Subcutaneous adipose tissue (tissue), 4 donors: Measurements from ENCODE around the gene MYO1E. TPM values are rescaled to one million over a fixed set of nuclear protein-coding genes. Genes with fewer than 3 reads are reported as not detected.

Source experiments
- CTCF ChIP-seq: fragments of 450-650 bp; IDR thresholded peaks from one replicate; pipeline ENCODE4 v1.5.1; 2016; ENCODE audit warnings: low read depth, mild to moderate bottlenecking, control low read depth, antibody characterized with exemption, moderate library complexity
- total RNA-seq, 4 donors: library from RNA; depleted of rRNA; stranded (reverse); fragments of >200 nt; gene quantifications; one replicate each; pipeline ENCODE4 v1.1.0, GENCODE V29; 2016

The MYO1E gene
- total RNA-seq, 4 donors from 2014 or later = 34.1 to 188 (median 91.7) TPM

GRCh38 chr15:59303633-59304032, 69.0 kb downstream of the MYO1E start:
- no peak for TF ChIP-seq CTCF

GRCh38 chr15:59303136-59303535, 69.5 kb downstream of the MYO1E start:
- TF ChIP-seq CTCF = no peak

DNA sequence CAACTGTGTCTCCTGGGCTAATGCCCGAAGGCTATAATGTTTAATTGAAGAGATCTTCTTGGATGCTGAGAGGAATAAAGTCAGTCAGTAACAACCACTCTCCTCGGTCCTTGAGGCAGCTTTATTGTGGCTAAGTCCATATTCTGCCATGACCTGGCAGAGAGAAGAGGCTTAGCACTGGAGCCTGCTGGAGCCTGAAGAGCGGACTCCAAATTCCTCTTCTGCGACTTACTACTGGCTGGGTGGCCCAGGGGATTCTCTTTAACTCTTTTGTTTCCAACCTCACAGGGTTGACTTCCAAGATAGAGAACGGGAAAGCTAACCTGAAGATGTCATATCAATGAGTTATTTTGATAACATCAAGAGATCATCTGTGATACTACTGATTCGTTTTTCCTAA, 71.1 kb downstream of the MYO1E start:
- no peak for TF ChIP-seq CTCF

- no peak for TF ChIP-seq CTCF
Measured at GRCh38 chr15:59300618-59301139, 72.0 kb downstream of the MYO1E start.

- TF ChIP-seq CTCF = no peak
Measured at GRCh38 chr15:59299929-59300617, 72.6 kb downstream of the MYO1E start.

GRCh38 chr15:59298854-59299250, 73.8 kb downstream of the MYO1E start:
- TF ChIP-seq CTCF = no peak

- TF ChIP-seq CTCF = no peak
Measured at GRCh38 chr15:59298225-59298853, 74.3 kb downstream of the MYO1E start.
